HG03097 (cell line): ENCODE results near the gene COPRS.

Source experiments
- ATAC-seq: cut with Tn5 transposase; IDR thresholded peaks from one replicate; pipeline ENCODE4 v1.9.1; 2021; ENCODE audit not compliant: unreplicated experiment, low FRiP score

COPRS gene, protein sequence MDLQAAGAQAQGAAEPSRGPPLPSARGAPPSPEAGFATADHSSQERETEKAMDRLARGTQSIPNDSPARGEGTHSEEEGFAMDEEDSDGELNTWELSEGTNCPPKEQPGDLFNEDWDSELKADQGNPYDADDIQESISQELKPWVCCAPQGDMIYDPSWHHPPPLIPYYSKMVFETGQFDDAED

DNA sequence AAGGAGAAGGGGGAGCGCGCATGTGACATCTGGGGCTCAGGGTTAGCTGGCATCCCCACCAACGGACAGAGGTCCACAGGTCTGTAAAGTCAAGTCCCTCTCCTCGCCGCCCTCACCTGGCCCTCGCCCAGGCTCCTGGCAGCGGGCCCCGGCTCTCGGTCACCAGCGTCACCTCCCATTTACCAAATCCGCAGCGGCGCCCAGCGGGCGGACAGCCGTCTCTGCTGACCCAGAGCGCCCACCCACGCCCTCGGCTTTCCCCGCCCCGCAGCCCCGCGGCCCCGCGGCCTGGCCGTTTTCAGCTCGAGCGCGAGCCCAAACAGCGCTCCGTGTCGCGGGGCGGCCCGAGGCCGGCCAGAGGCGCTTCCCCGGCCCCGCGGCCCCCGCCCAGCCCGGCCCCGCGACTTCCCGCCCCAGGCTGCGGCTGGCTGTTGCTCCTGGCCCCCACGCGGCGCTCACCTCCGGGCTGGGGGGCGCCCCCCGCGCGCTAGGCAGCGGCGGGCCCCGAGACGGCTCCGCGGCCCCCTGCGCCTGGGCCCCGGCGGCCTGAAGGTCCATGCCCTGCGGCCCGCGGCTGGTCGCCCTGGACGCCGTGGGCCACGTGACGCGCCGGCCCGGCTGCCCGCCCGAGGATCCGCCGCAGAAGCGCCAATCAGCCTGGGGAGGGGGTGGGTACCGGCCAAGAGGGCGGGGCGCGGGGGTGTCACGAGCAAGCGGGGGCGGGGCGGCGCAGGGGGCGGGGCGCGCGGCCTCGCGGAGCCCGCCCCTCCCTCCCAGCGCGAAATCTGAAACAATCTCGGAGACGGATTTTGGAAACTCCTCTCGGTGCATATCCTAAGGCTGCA, at the start of gene COPRS:
COPRS (minus strand) TSS at position 603 of the 845 bp plus-strand sequence; CDS start at position 558, 45 bp downstream.
- ATAC-seq: peak; percentile 70

DNA sequence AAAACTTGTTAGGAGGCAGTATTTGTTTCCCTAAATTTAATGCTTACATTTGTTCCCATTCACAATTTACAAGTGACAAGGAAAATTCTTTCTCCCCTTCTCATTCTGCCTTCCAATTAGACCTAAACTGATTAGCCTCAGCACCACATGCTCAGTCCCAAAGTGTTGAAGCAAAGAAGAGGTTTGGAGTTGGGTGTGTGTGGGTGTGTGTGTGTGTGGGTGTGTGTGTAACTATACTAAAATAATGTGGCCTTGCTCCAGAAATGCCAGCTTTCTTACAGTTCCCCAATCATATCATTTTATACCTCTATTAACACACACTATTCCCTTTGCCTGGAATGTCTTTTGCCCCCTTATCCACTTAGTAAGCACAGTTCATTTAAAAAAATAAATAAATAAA, 49.3 kb upstream of the COPRS start:
- no peak for ATAC-seq

DNA sequence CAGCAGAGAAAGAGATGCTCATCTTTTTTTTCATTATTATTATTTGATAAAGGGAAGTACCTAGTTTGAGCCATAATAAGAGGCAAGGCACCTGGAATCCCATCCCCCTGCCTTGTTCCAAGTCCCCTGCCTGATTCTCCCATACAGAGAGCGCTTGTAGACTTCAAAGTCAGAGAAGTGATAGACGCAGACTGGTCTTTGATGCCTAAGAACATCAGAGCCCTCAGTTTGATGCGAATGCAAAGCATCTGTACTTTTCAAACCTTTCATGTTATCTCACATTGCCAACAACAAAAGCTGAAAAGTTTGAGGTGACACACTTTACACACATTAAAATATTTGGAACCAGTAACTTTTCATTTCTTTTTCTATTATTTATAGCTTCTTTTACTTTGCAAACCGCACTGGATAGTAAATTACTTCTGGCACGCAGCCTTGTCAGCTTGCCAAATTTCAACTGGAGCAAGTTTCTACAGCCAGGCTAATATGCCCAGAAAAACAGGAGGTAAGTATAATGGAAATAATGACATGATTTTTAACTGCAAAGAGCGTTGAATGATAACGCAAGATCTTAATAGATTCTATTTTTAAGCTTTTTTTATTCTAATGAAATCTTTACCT, 48.4 kb upstream of the COPRS start:
- no peak for ATAC-seq

DNA sequence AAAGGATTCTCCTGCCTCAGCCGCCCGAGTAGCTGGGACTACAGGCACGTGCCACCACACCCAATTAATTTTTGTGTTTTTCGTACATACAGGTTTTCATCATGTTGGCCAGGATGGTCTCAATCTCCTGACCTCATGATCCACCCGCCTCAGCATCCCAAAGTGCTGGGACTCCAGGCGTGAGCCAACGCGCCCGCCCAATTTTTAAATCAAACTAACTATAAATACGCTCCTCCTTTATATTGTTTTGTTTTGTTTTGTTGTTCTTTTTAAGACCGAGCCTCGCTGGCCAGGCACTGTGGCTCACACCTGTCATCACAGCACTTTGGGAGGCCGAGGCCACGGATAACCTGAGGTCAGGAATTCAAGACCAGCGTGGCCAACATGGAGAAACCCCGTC, 44.4 kb upstream of the COPRS start:
- no peak for ATAC-seq

DNA sequence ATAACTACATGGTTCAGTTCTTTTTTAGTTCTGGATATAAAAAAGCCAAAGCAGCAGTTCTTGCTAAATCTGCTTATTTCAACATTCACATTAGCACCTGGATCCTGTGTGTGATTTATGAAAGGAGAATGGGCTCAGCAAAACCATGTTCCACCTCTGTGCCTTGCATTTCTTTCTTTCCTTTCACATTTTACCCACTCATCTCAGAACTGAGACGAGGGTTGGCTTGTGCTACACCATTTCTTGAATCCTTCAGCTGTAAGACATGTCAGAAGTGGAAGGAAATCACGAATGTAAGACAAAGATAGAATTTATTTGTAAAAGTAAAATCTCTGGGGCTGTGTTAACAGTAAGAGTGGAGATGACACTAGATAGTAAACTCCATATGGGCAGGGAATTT, 43.6 kb upstream of the COPRS start:
- no peak for ATAC-seq

DNA sequence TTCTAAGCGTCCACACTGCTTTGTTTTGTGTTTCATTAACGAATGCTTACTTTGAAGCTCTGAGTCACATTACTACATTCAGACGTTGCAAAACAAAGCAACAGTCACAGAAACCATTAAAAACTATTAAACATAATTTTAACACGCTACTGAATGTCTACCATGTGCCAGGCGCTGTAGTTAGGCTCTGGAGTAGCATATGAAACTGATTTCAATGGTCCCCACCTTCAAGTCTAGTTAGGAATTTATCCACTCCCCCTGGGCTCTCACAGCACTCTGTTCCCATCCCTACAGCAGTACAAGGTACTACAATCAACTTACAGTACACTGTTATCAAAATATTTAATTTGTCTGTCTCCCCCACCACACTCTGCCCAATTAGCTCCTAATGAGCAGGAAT, 41.8 kb upstream of the COPRS start:
- no peak for ATAC-seq

DNA sequence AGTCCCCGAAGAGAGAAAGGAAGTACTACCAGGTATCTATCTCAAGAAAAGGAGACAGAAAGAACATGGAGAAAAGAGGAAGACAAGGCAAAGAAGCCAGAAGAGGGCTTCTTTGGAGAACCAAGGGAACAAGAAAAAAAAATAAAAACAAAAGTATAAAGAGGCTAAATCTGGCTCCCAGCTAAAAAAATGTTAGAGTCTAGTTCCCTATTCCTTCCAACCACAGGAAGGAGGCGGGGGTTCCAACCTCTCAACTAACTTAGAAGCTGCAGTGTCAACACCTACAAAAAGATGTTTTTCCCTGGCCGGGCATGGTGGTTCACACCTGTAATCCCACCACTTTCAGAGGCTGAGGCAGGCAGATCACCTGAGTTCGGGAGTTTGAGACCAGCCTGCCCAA, 29.1 kb upstream of the COPRS start:
- no peak for ATAC-seq

DNA sequence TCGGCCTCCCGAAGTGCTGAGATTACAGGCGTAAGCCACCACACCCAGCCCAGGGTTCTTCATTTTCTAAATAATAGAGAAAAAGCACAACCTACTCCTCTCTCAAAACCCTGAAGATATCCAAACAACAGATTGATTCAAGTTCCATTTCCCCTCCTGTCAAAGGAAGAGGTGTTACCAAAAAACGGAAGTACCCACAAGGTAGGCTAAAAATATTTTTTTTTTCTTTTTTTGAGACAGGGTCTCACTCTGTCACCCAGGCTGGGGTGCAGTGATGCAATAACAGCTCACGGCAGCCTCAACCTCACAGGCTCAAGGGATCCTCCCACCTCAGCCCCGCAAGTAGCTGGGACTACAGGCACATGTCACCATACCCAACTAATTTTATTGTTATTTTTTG, 23.5 kb upstream of the COPRS start:
- ATAC-seq: no peak

DNA sequence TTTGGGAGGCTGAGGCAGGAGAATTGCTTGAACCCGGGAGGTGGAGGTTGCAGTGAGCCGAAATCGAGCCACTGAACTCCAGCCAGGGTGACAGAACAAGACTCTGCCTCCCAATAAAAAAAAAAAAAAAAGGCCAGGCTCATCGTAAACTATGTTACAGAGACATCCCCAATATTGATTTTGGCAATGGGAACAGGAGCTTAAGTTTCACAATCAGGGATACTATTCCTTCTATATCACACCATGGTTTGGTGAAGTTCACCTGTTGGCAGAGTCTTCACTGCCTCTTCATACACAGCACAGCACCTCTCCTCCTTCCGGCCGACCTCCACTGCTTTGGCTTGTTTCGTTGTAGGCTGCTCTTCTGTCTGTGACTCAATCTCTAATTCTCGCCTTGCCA, 21.3 kb upstream of the COPRS start:
- no peak for ATAC-seq

DNA sequence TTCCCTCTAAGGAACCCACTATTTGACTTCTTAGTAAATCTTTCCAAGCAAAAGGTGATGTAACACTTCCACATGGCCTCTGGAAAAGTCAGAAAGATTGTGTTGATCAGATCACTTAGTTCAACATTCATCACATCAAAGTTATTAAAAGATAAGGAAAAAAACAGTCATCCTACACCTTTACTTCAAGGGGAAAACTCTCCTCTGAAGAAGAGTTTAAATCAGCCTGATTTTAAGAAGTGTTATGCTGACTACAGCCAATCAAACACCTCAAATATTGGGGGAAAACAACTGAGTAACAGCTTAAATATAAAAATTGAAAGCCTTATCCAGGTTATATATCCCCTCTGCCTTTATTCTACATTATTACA, 19.6 kb upstream of the COPRS start:
- no peak for ATAC-seq

DNA sequence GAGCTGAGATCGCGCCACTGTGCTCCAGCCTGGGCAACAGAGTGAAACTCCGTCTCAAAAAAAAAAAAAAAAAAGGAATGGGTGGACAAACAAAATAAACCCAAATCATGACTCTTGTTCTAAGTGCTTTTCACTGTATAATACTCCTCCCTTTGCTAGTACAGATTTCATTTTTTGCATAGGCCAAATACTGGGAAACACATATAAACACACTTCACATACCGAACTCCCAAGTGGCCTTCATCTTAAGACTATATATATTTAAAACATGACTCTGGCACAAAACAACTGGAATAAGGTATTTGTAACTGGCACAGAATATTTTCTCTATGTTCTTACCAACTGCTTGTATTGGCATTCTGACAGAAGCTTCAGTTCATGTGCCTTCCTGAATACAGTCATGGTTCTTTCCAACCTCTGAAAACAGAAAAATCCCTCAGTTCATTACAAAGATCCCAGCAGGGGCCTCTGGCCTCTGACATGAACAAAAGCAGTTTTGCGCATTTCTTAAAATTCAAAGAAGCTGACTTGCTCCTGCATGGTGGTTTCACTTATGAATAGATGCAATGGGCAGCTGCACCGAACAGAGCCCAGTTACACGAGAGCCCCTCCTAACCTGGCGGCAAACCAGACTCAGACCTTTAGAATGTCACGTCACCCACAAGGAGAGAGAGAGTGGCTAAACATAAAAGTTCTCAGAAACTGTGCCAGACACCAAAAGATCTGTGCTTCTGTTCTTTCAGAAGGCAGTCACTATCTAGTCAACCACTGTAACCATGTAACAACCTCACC, 19.1 kb upstream of the COPRS start:
- ATAC-seq: no peak

DNA sequence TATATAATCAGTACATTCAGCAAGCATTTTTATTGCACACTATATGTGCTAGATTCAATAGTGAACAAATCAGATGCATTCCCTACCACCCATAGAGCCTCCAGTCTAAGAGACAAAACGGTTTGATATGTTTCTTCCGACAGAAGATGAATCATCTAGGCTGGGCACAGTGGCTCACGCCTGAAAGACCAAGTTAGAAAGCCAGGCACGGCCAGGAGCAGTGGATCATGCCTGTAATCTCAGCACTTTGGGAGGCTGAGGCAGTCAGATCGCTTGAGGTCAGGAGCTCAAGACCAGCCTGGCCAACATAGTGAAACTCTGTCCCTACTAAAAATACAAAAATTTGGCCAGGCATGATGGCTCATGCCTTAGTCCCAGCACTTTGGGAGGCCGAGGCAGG, 18.3 kb upstream of the COPRS start:
- no peak for ATAC-seq

DNA sequence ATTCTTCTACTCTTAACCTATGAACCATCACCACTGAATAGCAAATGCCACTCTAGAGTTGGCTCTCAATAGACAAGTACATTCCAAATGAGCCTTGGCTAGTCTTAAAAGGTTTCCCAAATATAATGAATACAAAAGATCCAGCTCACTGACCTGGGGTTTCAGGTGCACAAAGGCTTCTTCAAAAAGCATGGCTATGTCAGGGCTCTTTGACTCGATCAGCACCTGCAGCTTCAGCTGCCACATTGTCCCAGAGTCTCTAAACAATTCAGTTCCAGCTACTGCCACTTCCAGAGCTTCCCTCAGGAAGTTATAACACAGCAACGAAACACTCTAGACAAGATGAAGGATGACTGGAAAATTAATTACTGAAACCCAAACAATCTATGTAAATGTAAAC, 16.0 kb upstream of the COPRS start:
- ATAC-seq: no peak

DNA sequence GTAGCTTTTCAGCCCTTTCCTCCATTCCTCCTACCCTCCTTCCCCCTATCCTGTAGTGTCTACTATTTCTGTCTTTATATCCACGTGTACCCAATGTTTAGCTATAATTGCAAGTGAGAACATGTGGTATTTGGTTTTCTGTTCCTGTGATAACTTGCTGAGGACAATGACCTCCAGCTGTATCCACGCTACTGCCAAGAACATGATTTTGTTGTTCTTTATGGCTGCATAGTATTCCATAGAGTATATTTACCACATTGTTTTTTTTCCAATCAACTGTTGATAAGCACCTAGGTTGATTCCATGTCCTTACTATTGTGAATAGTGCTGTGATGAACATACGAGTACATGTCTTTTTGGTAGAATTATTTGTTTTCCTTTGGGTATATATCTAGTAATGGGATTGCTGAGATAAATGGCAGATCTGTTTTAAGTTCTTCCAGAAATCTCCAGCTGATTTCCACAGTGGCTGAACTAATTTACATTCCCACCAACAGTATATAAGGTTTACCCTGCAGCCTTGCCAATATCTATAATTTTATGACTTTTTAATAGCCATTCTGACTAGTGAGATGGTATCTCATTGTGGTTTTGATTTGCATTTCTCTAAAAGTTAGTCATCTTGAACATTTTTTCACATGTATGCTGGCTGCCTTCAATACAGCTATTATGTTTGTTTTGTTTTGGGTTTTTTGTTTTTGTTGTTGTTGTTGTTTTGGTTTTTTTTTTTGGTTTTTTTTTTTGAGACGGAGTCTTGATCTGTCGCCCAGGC, 10.9 kb upstream of the COPRS start:
- ATAC-seq: no peak

DNA sequence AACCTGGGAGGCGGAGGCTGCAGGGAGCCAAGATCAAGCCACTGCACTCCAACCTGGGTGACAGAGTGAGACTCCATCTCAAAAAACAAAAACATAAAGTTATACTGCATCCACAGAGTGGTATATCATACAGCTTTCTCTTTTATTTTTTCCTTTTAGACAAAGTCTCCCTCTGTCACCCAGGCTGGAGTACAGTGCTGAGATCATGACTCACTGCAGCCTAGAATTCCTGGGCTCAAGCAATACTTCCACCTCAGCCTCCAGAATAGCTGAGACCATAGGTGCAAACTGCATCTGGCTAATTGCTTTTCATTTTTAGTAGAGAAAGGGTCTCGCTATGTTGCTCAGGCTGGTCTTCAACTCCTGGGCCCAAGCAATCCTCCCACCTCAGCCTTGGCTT, 10.0 kb upstream of the COPRS start:
- ATAC-seq: no peak

DNA sequence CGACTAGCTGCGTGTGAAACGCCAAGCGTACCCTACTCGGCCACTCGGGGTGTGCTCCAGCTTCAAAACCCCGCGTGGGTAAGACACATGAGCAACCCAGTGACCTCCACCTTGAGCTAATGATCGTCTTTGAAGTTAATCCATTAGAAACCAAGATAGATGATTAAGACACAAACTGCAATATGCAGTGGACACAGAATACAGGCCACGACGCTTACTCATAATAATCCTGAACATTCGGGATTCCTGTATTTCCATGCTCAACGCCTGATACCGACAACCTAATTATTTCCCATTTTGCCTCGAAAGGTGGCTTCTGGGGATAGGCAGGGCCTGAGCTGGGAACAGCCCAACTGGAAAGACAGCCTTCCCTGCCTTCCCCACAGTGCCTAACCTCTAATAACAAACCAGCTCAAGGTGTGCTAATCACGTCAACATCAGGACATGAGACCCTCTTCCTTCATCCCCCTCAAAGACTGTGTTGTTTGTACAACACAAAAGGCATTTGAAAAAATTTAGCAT, 504 bp upstream of the COPRS start:
- ATAC-seq: no peak

DNA sequence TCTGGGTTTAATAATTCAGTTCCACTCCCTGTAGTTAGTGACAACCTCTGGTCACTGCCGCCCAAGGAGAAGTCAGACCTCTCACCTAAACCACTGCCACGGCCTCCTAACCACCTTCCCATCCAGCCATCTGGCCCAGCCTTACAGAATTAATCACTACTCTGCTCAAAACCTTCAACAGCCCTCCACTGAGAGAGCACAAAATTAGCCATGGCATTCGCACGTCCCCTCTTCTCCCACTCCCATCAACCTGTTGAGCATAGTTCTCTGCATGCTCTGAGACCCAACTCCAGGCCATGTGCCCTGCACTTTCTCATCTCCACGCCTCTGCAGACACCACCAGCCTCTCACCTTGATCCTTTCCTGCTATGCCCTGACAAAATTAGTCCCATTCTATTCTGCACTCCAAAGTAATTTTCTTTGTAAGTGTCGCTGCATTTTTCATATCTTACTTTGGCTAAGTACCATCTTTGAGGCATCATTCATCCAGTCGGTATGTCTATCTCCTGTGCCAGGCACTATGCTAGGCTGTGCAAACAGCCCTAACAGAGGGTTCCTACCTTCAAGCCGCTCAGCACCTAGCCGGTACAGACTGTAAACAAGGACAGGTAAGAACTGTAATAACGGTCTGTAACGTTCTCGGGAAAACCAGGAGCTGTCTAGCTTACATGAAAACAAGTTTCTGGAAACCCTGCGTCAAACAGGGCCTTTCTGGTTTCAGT, 963 bp downstream of the COPRS start:
- no peak for ATAC-seq

DNA sequence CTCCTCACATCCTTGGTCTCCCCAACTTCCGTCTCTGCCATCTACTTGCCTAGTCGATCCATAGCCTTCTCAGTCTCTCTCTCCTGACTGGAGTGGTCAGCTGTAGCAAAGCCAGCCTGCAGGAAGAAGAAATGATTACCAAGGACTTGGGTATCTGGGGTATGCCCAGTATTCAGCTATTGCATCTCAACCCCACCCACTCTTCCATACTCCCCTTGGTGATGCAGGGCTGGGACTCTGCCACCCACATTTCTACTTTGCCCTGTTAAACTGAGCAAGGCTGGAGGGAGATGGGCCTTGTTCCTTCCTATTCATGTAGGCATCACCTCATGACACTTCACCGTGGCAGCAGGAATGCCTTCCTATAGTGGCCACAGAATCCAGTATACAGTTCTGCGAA, 2.3 kb downstream of the COPRS start:
- no peak for ATAC-seq

DNA sequence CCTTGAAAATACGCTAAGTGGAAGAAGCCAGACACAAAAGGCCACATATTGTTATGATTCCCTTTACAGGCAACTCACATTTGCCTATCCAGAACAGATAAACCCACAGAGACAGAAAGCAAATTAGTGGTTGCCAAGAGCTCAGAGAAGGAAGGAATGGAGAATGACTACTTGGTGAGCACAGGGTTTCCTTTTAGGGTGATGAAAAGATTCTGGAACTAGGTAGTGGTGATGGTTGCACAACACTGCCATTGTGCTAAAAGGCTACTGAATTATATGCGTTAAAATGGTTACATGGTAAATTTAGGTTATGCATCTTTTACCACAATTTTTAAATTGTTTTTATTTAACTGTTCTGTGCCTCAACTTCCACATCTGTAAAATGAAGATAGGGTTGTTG, 4.4 kb downstream of the COPRS start:
- ATAC-seq: no peak
